NCI-H345 treated with DMSO at 0.1 percent for 48 hours (cell line): ENCODE results near the gene TTLL5.

Experiments
- DNase-seq: peaks from one replicate; lab custom pipeline; 2025; ENCODE audit not compliant: unreplicated experiment; lab: John Stamatoyannopoulos, UW

The TTLL5 gene

DNA sequence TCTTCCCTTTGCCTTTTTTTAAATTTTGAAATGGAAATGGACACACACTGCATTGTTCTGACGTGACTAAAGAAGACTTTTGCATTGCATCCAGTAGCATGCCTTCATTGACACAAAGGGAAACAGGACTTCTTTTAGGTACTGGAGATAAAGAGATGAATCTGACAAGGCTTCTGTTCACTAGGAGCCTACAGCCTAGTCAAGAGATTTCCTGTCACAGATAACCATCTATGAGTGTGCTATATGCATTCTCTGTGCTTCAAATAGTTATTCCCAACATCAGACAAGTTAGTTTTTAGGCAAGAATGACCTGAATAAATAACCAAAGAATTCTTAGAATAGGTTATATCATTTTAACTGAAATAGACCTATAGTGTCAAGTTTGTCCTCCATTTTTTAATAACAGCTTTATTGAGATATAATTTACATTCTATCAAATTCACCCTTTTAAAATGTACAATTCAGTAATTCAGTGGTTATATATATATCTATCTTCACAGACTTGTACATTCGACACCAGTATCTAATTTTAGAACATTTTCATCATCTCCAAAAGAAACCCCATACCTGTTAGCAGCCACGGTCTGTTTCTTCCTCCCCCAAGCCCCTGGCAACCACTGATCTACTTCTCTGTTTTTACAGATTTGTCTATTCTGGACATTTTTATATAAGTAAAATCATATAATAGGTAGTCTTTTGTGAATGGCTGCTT lies 122.7 kb downstream of the TTLL5 start:
- DNase-seq, result no peak

DNA sequence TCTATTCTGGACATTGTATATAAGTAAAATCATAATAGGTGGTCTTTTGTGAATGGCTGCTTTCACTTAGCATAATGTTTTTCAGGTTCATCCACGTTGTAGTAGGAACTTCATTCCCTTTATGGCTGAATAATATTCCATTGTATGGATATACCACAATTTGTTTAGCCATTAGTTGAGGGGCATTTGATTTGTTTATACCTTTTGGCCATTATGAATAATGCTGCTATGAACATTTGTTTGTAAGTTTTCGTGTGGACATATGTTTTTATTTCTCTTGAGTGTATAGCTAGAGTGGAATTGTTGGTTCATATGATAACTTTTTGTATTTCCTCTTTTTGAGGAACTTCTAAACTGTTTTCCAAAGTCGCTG lies 123.3 kb downstream of the TTLL5 start:
- no peak for DNase-seq

DNA sequence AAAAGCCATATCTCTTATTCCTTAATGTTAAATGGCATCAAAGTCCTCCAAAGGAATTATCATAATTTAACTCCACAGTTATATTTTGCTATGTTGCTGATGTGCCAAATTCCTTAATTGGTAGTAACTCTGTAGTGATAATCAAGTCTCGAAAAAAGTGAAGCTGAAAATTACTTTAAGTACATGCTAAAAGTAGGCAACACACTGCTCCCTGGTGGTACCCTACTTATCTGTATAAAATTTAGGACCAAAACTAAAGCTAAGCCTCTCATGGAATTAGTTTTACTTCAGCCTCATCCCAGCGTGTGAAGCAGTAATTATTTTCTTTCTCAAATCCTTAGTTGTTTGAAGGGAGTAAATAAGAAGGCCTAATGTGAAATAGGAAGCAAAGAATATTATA lies 132.8 kb downstream of the TTLL5 start:
- no peak for DNase-seq

DNA sequence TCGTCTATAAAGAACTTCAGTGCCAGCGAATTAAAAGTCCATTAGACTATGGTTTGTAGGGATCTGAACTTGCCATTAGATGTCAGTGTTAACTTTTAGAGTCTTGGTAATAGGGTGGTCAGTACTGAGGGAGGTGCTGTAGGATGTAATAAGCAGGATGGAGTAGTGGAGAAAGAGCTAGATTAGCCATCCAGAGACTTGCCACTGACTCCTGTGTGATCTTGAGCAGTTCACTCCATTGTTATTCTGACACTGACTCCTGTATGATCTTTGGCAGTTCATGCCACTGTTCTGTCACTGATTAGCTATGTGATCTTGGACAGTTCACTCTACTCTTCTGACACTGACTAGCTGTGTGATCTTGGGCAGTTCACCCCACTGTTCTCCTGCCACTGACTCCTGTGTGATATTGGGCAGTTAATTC lies 133.6 kb downstream of the TTLL5 start:
- DNase-seq, result no peak

DNA sequence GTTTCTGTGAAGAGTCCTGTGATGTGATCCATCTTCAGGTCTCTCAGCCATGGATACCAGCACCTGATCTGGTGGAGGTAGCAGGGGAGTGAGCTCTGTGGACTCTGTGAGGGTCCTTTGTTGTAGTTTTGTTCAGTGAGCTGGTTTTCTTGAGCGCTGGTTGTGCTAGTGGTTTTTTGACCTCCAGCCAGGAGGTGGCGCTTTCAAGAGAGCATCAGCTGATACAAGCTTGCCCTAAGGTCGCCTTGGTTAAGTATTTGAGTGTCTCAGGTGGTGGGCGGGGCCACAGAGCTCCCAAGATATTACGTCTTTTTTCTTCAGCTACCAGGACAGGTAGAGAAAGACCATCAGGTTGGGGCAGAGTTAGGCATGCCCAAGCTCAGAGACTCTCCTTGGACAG lies 139.7 kb downstream of the TTLL5 start:
- no peak for DNase-seq

DNA sequence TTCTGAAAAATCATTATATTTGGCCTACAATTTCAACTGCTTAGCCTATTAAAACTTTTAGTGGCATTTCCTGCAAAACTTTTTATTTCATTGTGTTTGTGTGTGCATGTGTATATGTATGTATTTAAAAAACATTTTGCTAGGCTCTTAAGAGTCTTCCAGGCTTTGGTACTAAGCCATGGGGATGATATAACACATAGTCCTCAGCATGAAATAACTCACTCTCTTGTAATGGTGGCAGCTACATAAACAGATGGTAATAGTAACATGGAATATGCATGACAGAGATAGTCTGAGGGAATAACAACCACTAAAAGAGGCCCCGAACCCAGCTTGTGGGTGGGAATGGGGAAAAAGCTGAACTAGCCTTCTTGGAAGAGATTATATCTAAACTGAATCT lies 141.4 kb downstream of the TTLL5 start:
- no peak for DNase-seq

DNA sequence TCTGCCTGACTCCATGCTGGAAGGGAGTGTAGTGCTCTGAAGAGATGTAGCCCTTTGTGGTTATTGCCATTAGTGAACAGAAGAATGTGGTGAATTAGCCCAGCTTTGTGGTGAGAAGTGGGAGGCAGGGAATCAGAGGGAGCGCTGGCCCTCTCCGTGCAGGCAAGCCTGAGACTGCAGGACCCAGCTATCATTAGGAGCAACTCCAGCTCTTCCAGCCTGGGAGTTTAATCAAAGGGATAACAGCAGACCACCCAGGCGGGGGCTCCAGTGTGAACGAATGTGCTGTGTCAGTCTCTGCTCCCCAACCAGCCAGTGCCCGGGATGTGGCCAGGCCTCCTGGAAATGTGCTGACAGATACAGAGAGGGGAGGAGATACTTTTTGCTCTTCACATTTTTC lies 142.7 kb downstream of the TTLL5 start:
- DNase-seq, result no peak

DNA sequence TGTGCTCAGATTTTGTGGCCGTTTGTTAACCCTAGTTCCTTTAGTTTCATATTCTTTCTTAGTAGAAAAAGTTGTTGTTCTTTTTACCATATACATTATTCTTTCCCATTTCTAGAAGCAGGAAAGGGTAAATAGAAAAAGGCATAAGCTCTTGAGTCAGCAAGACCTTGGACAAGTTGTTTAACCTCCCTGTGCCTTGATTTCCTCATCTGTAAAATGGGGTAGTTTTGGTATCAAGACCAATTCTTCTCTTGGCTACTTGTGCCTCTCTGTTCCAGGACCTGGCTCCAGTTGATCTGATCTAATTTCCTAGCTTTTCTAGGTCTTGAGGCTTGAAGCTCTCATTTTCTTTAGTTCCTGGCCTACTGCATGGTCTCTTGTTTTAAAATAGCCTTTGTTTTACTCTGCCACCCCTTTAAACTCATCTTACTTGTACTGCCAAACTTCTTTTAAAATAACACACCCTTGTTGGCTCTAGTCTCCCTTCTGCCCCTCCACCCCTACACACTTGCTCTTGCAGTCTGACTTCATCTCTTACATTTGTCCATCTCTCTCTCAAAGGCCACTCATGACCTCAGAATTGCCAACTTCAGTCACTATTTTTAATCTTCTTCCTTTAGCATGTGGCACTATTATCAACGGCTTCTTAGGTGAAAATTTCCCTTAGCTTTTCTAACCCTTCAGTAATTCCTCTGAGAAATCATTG lies 143.7 kb downstream of the TTLL5 start:
- no peak for DNase-seq

DNA sequence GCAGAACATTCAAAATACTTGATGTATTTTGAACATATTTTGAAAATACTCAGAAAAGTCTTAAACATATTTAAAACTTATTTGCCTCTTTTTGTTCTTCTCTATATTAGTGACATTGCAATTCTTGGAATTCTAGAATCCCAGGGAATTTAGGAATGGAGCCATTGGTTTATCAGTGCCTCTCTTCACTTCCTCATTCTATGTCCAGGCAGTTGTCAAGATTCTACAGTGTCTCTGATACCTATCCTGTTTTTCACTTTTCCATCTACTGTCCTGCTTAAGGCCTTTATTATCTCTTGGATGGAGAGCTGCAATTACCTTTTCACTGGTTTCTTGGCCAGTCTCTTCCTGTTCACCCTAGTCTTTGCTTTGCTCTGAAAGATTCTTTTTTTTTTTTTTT lies 144.6 kb downstream of the TTLL5 start:
- DNase-seq, result no peak

DNA sequence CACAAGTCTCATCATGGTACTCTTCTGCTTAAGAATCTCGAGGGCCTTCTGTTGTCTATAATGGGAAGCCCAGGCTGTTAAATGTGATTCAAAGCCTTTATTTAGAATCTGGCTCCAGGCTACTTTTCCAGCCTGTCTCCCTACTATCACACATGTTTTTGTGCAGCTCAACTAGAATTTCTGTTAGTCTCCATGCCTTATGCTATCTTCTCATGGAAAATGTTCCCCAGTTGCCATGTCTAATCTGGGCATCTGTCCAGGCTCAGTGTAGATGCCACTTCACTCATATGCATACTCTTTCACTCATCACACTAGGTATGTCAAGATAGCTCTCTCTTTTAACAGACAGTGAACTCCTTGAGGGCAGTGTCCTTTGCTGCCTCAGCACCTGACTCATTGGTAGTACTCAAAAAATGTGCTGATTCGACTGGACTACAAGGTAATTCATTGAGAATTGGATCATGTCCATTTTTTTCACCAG lies 145.3 kb downstream of the TTLL5 start:
- no peak for DNase-seq

DNA sequence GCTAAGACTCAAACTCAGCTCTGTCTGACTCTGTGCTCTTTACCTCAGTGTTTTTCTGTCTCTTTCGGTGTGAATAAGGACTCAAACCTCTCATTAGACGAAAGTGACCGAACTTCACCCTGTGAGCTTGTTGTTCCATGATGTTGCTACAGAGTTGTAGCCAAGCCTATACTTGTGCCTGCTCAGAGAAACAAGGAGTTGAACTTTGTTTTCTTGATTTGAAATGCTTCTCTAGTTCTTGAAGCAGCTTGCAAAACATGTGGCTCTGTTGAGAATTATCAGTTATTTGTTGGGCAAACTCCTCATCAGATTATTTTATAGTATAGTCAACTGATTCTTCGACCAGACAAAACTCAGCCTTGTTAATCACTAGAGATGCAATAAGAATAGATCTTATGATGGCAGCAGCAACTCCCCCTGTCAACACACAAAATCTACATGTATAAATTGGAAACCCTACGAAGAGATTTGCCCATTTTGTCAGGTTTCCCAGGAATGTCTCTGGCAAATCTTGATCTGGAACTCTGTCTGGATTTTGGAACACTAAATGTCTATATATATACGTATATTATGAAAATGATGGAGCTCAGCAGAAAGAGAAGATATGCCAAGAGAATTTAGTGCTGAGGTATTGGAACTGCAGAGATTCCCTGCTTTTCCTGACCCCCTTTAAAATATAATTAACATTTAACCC lies 146.8 kb downstream of the TTLL5 start:
- DNase-seq, result no peak

DNA sequence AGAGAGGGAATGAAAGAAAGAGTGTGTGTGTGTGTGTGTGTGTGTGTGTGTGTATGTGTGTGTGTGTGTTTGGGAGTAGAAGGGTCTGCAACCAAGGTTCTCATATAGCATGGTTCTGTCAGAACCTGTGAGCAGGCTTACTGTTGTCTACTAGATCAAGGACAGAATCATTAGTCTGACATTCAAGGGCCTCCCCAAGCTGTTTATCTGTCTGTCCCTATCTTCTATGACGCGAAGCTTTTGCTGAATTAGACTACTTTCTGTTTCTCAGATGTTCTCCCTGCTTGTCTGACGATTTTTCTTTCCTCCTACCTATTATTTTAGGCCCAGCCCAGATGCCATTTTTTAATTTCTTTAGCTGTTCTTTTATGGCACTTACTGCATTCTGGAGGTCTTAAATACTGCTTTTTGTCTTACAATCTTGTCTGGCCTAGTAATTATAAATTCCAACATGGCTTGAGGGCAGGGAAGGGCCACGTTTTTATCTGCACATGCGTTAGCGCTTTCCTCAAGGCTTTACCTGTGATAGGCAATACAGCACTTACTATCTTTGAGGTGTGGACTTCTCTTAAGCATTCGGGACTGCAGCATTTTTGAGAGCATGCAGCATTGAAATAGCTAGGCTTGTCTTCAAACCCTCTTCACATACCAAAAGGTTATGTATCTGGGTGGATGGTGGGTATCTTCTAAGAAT lies 150.2 kb downstream of the TTLL5 start:
- no peak for DNase-seq

DNA sequence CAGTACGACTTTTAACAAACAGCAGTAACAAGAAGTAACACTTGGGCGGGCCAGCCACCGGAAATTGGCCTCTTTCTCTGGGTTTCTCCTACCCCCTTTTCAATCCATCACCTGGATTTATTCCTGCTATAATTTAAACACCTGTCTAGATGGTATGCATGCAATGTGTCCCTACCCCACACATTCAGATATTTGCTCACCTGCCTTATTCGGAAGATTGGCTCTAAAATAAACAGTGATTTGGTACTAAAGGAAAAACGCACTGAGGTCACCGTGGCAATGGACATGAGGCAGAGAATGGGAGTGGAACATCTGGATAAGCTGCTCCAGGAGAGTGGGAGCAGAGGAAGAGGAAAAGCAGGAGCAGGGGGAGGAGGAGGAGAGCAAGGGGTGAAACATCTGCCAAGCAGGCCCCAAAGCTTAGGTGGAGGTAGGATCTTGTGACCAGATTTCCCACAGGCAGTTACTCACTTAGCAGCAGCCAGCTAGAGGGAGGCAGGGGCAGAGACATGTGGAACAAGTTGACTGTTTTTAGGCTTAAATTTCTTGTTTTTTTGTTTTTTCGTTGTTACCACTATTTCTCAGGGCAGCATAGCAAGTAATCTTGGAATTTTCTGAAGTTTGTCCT lies 150.9 kb downstream of the TTLL5 start:
- no peak for DNase-seq

DNA sequence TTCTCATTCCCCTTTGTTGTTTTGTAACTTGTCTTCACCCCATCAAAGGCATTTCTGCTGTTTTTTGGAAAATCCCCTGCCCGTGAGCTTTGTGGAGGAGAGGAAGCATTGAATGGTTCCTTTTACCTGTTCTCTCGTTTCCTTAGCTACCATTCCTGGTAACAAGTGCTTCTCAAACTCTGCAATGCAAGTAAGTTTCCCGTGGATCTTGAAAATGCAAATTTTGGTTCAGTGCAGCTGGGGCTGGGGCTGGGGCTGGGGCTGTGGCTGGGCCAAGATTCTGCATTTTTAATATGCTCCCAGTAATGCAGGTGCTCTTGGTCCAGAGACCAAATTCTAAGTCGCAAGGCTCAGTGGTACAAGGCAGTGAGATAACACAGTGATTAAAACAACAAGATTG lies 151.6 kb downstream of the TTLL5 start:
- no peak for DNase-seq

DNA sequence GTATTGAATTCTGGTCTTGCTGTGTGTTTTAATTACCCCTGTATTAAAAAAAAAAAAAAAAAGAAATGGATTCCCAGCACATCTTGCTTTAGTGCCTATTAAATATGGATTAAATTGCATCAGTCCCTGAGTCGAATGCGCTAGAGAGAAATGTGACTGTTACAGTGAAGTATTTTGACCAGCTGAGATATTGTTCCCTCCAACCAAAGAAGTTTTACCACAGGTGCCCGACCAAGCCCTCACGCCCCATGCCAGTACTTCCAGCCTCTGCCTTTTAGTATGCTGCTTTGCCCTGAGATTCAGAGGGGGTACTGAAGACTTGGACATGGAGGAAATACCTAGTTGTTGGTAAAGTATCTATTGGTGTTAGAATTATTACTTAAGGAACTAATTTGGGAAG lies 159.7 kb downstream of the TTLL5 start:
- no peak for DNase-seq

DNA sequence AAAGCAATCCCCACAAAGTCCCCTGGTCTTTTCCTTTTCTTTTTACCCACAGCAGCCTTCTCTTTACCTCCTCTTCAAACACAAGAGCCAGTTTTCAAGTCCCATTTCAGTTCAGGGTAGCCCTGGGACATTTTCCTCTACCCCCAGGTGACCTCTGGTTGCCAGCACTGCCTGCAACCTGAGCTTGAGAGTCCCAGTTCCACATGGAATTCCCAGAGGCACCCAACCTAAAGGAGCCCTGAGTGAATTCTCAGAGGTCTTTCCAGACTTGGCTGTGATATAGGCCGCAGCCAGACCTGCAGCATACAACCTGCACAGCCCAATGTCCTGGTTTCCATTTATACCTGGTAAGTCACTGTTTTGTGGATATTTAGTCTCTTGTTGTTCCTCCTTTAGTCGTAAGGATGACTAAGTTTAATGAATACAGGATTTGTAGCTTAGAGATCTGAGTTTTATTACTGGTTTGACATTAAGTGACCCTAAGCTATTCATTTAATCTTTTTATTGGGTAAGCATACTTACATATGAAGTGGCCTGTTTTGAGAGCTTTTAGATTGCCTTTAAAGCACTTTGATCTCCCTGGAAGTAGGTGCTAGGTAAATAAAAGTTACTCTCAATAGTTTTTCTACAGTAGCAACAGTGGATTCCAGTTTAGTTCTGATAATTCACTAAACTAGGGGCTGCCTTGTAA lies 160.9 kb downstream of the TTLL5 start:
- DNase-seq, result no peak

DNA sequence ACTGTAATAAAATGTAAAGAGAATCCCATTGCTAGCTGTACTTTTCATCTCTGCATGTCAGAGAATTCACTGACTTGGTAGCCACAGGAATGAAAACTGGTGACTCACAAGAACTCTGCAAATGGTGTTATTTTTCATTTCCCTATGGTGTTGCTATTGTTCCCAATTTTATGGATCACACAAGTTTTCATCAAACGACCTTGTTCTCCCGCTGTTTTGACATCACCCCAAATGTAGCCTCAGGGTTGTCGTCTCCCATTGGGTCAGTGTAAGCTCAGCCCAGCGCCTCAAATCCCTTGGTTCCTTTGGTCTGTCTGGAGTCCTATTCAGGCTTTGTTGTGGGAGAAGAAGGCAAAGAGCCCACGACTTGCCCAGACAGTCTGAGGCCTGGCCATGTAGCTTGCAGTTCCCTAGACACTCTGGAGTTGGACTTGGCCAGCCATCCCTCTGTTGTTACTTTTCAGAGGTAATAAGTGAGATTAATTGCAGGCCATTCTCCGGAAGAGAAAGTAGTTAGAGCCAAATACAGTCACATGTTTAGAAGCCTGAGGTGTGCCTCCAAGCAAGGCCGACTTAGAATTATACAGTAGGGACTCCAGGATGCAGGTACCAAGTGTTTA lies 161.6 kb downstream of the TTLL5 start:
- DNase-seq, result no peak

DNA sequence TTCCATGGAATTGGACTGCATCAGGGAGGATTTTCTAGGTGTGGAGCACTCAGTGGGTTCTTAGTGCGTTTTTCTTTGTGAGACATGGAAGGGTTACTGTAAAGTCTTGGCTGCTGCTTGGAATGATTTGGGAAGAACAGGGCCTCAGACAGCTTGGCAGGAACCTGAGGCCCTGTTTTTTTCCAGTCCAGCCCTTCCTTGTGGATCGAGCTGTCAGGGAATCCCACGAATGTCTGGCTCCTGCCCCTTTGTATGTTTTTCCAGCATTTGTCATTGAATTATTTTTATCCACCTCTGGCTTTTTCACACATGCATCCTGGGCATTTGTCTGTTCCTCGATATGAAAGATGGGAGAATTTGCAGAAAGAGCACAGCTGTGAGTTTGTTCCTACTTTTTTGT lies 162.3 kb downstream of the TTLL5 start:
- no peak for DNase-seq

DNA sequence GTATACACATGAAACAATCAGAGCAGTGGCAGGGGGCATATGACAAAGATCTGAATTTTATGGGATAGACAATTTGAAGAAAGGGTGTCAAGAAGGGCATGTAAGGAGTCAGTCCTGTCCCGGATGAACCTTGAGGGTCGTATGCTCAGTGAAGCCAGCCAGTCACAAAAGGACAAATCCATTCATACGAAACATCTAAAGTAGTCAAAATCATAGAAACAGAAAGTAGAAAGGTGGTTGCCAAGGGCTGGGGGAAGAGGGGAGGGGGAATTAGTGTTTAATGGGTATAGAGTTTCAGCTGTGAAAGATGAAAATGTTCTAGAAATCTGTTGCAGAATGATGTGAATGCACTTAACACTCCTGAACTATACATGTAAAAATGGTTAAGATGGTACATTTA lies 163.3 kb downstream of the TTLL5 start:
- no peak for DNase-seq

DNA sequence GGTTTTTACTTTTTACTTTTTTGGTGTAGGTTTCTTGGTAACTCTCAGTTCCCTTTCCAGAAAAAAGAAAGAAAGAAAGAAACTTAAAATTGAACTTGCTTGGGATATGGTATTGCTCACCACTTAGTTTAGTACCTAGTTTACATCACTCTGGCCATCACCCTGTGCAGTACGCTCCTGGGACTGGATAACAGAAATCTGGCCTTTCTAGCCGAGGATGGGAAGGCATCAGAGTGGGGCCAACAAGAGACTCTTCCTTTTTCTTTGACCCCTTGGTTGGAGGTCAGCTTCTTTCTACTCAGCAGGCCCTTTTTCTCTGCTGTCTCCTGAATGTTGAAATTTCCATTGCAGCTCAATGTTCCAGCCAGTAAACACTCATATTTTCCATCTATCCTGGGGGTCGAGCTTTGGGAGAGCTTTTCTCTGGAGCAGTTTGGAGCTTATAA lies 164.1 kb downstream of the TTLL5 start:
- DNase-seq, result no peak
